Glutamatergic neuron (in vitro differentiated cells): ENCODE measurements around the gene GALNT2. TPM values are rescaled to one million over a fixed set of nuclear protein-coding genes. Genes with fewer than 3 reads are reported as not detected.

ENCODE experiments used
- DNase-seq: peaks from one replicate; pipeline ENCODE4 v3.0.0; 2022
- H3K27ac Mint-ChIP-seq: one replicate; pipeline ENCODE4 v1.8.0; 2020; ENCODE audit warnings: mild to moderate bottlenecking, mixed read lengths, inconsistent platforms; ENCODE audit not compliant: unreplicated experiment
- H3K27me3 Mint-ChIP-seq: one replicate; pipeline ENCODE4 v1.8.0; 2020; ENCODE audit warnings: mild to moderate bottlenecking, moderate library complexity, mixed read lengths, inconsistent platforms; ENCODE audit not compliant: unreplicated experiment
- H3K36me3 Mint-ChIP-seq: one replicate; pipeline ENCODE4 v1.8.0; 2020; ENCODE audit warnings: mild to moderate bottlenecking, mixed read lengths, inconsistent platforms; ENCODE audit not compliant: unreplicated experiment
- H3K4me1 Mint-ChIP-seq: one replicate; pipeline ENCODE4 v1.8.0; 2020; ENCODE audit warnings: mild to moderate bottlenecking, low read depth, mixed read lengths, inconsistent platforms; ENCODE audit not compliant: unreplicated experiment
- H3K4me3 Mint-ChIP-seq: one replicate; pipeline ENCODE4 v1.8.0; 2020; ENCODE audit warnings: mild to moderate bottlenecking, mixed read lengths, inconsistent platforms; ENCODE audit not compliant: unreplicated experiment
- H3K9me3 Mint-ChIP-seq: one replicate; pipeline ENCODE4 v1.8.0; 2020; ENCODE audit warnings: mild to moderate bottlenecking, moderate library complexity, mixed read lengths, inconsistent platforms; ENCODE audit not compliant: unreplicated experiment
- CTCF ChIP-seq: fragments of 200-600 bp; sonication (generic); IDR thresholded peaks from one replicate; pipeline ENCODE4 v1.5.0; 2021; ENCODE audit not compliant: partially characterized antibody, unreplicated experiment
- total RNA-seq: library from RNA; stranded (reverse); fragmentation: NEBNext Ultra II Directional; extraction: Animal tissue kit (Norgen Biotek cat#: 25700); gene quantifications from one replicate; pipeline ENCODE4 v1.2.1, GENCODE V29; 2021; ENCODE audit not compliant: unreplicated experiment

The GALNT2 gene
- total RNA-seq, 1 donor from 2014 or later = 35.2 TPM

GRCh38 chr1:230119340-230119739 is 52.3 kb downstream of the GALNT2 start:
- Mint-ChIP-seq H3K9me3 (peaks cover 3% of the 10 kb centered on the region), H3K36me3 (peaks cover 9% of the 10 kb centered on the region), H3K4me3 (no peak overlapping the region), H3K4me1 (peaks cover 15% of the 10 kb centered on the region), H3K27me3 (no peaks in the 10 kb centered on the region), H3K27ac (no peak overlapping the region)
- DNase-seq = no peak
- TF ChIP-seq CTCF = no peak

- Mint-ChIP-seq H3K27ac (peak overlapping the region; percentile 36), H3K27me3 (no peaks in the 10 kb centered on the region), H3K4me3 (no peak overlapping the region)
Observed at GRCh38 chr1:230120289-230120920, 53.4 kb downstream of the GALNT2 start.

GRCh38 chr1:230120921-230121381 is 53.9 kb downstream of the GALNT2 start:
- Mint-ChIP-seq H3K4me1 (peaks cover 15% of the 10 kb centered on the region), H3K36me3 (peaks cover 6% of the 10 kb centered on the region), H3K9me3 (peaks cover 3% of the 10 kb centered on the region), H3K27me3 (no peaks in the 10 kb centered on the region), H3K4me3 (no peak overlapping the region), H3K27ac (peak overlapping the region; percentile 36)
- peak; percentile 86 for TF ChIP-seq CTCF
- peak; percentile 61 for DNase-seq

More at GRCh38 chr1:230120289-230120920, 53.4 kb downstream of the GALNT2 start:
- H3K36me3 Mint-ChIP-seq = peaks cover 9% of the 10 kb centered on the region
- DNase-seq = no peak
- peaks cover 15% of the 10 kb centered on the region for H3K4me1 Mint-ChIP-seq
- H3K9me3 Mint-ChIP-seq = peaks cover 3% of the 10 kb centered on the region
- no peak for TF ChIP-seq CTCF

GRCh38 chr1:230121950-230122349 is 54.9 kb downstream of the GALNT2 start:
- no peak for DNase-seq
- H3K9me3 Mint-ChIP-seq = peaks cover 5% of the 10 kb centered on the region
- H3K4me1 Mint-ChIP-seq = peaks cover 22% of the 10 kb centered on the region

More at GRCh38 chr1:230121950-230122349, 54.9 kb downstream of the GALNT2 start:
- H3K27me3 Mint-ChIP-seq = peaks cover under 1% of the 10 kb centered on the region
- peaks cover 5% of the 10 kb centered on the region for H3K36me3 Mint-ChIP-seq
- no peak overlapping the region for H3K27ac Mint-ChIP-seq
- no peak for TF ChIP-seq CTCF
- no peak overlapping the region for H3K4me3 Mint-ChIP-seq
